Measurements from ENCODE around the gene CD40. TPM values are rescaled to one million over a fixed set of nuclear protein-coding genes. Genes with fewer than 3 reads are reported as not detected.
A peak's percentile ranks its signal among the peaks of the same experiment; 100 is the strongest.

The CD40 gene
- total RNA-seq, 1 experiment from 2014 or later: 14.1 TPM

- no peak overlapping the region for H3K27ac ChIP-seq (ENCODE audit: low read length)
- ChIA-PET CTCF (interaction anchor here (0.7 kb wide), 1 partner anchor 602 kb away, joined by 3 read pairs; no protein-coding TSS in a partner anchor), POLR2A (interaction anchor here (0.5 kb wide), 1 partner anchor 139 kb away, joined by 7 read pairs; no protein-coding TSS in a partner anchor)
- no peak for TF ChIP-seq POLR2AphosphoS5 (IDR thresholded peaks at IDR 0.05; ENCODE audit: low read depth, low read length)
- peak; percentile 68 for TF ChIP-seq CTCF (IDR thresholded peaks at IDR 0.05)
- ATAC-seq (no peak), DNase-seq (ENCODE audit: low read depth, low spot score) (no peak)
- H3K4me3 ChIP-seq (ENCODE audit: low read depth in 2 of 2, low read length in 2 of 2): no peak overlapping the region
- H3K27me3 ChIP-seq (ENCODE audit: control insufficient read depth, insufficient read depth, low read length): no peaks in the 10 kb centered on the region
- intact Hi-C loops (cut with micrococcal nuclease; ENCODE audit: unreplicated experiment): loop anchor here (2.0 kb wide), 1 partner anchor 72 kb away; no protein-coding TSS in a partner anchor
- H3K4me1 ChIP-seq (ENCODE audit: control insufficient read depth, insufficient read depth, low read length): peaks cover 47% of the 10 kb centered on the region
- in situ Hi-C loops (cut with HindIII; ENCODE audit: low pct_unique_long_range_greater_than_20kb, low sequenced_read_pairs): no loop called here
- H3K9me3 ChIP-seq (ENCODE audit: control insufficient read depth, insufficient read depth, low read depth, low read length): no peaks in the 10 kb centered on the region
- peaks cover 5% of the 10 kb centered on the region for H3K36me3 ChIP-seq (ENCODE audit: control insufficient read depth, insufficient read depth, low read length)
- no TSS peak for BruUV-seq (replicated peaks)
These were observed 31.0 kb upstream of the CD40 start for GRCh38 chr20:46087161-46087560.

GRCh38 chr20:46088409-46089166 lies 29.5 kb upstream of the CD40 start:
- H3K27me3 ChIP-seq (ENCODE audit: control insufficient read depth, insufficient read depth, low read length): no peaks in the 10 kb centered on the region
- peaks cover 5% of the 10 kb centered on the region for H3K36me3 ChIP-seq (ENCODE audit: control insufficient read depth, insufficient read depth, low read length)
- H3K4me1 ChIP-seq (ENCODE audit: control insufficient read depth, insufficient read depth, low read length): peaks cover 47% of the 10 kb centered on the region
- no peaks in the 10 kb centered on the region for H3K9me3 ChIP-seq (ENCODE audit: control insufficient read depth, insufficient read depth, low read depth, low read length)
- in situ Hi-C loops (cut with HindIII; ENCODE audit: low pct_unique_long_range_greater_than_20kb, low sequenced_read_pairs) (no loop called here), intact Hi-C loops (cut with micrococcal nuclease; ENCODE audit: unreplicated experiment) (loop anchor here (2.0 kb wide), 1 partner anchor 66 kb away; no protein-coding TSS in a partner anchor)
- ChIA-PET CTCF (interaction anchor here (0.8 to 2.1 kb wide), 2 partner anchors 8 to 66 kb away, joined by 3 to 7 read pairs; no protein-coding TSS in a partner anchor), POLR2A (no interaction called here)
- peak overlapping the region; percentile 86 for H3K27ac ChIP-seq (ENCODE audit: low read length)
- ATAC-seq (no peak), DNase-seq (ENCODE audit: low read depth, low spot score) (no peak)
- no peak for TF ChIP-seq CTCF (IDR thresholded peaks at IDR 0.05)
- TF ChIP-seq SIN3A (IDR thresholded peaks at IDR 0.05; ENCODE audit: borderline replicate concordance, insufficient read depth, low read depth, low read length): no peak
- peak; percentile 44; the same call in 1 of the 2 replicates for TF ChIP-seq TCF7L2 (IDR thresholded peaks at IDR 0.05; ENCODE audit: low read depth, low read length)
- BruUV-seq (replicated peaks): no TSS peak
- H3K4me3 ChIP-seq (ENCODE audit: low read depth in 2 of 2, low read length in 2 of 2): peak overlapping the region; percentile 84 to 92

GRCh38 chr20:46089167-46089416 lies 29.0 kb upstream of the CD40 start:
- POLR2A ChIA-PET: no interaction called here
- no TSS peak for BruUV-seq (replicated peaks)
- peaks cover 5% of the 10 kb centered on the region; the same call in 1 of the 2 replicates for H3K36me3 ChIP-seq (ENCODE audit: control insufficient read depth, insufficient read depth, low read length)
- no peaks in the 10 kb centered on the region for H3K9me3 ChIP-seq (ENCODE audit: control insufficient read depth, insufficient read depth, low read depth, low read length)
- intact Hi-C loops (cut with micrococcal nuclease; ENCODE audit: unreplicated experiment) (loop anchor here (2.0 kb wide), 1 partner anchor 66 kb away; no protein-coding TSS in a partner anchor), in situ Hi-C loops (cut with HindIII; ENCODE audit: low pct_unique_long_range_greater_than_20kb, low sequenced_read_pairs) (no loop called here)
- TF ChIP-seq CTCF (IDR thresholded peaks at IDR 0.05): no peak
- TF ChIP-seq POLR2AphosphoS5 (IDR thresholded peaks at IDR 0.05; ENCODE audit: low read depth, low read length): no peak
- no peak for TF ChIP-seq SIN3A (IDR thresholded peaks at IDR 0.05; ENCODE audit: borderline replicate concordance, insufficient read depth, low read depth, low read length)
- TF ChIP-seq, protein P1, sequence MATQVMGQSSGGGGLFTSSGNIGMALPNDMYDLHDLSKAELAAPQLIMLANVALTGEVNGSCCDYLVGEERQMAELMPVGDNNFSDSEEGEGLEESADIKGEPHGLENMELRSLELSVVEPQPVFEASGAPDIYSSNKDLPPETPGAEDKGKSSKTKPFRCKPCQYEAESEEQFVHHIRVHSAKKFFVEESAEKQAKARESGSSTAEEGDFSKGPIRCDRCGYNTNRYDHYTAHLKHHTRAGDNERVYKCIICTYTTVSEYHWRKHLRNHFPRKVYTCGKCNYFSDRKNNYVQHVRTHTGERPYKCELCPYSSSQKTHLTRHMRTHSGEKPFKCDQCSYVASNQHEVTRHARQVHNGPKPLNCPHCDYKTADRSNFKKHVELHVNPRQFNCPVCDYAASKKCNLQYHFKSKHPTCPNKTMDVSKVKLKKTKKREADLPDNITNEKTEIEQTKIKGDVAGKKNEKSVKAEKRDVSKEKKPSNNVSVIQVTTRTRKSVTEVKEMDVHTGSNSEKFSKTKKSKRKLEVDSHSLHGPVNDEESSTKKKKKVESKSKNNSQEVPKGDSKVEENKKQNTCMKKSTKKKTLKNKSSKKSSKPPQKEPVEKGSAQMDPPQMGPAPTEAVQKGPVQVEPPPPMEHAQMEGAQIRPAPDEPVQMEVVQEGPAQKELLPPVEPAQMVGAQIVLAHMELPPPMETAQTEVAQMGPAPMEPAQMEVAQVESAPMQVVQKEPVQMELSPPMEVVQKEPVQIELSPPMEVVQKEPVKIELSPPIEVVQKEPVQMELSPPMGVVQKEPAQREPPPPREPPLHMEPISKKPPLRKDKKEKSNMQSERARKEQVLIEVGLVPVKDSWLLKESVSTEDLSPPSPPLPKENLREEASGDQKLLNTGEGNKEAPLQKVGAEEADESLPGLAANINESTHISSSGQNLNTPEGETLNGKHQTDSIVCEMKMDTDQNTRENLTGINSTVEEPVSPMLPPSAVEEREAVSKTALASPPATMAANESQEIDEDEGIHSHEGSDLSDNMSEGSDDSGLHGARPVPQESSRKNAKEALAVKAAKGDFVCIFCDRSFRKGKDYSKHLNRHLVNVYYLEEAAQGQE (IDR thresholded peaks at IDR 0.05; ENCODE audit: insufficient read depth in 1 of 2, low read depth in 2 of 2, low read length in 1 of 2): no peak
- TF ChIP-seq TCF7L2 (IDR thresholded peaks at IDR 0.05; ENCODE audit: low read depth, low read length): no peak
- H3K4me3 ChIP-seq (ENCODE audit: low read depth in 2 of 2, low read length in 2 of 2): peak overlapping the region; percentile 84 to 92
- H3K27ac ChIP-seq (ENCODE audit: low read length): peak overlapping the region; percentile 86
- H3K27me3 ChIP-seq (ENCODE audit: control insufficient read depth, insufficient read depth, low read length): no peaks in the 10 kb centered on the region
- H3K4me1 ChIP-seq (ENCODE audit: control insufficient read depth, insufficient read depth, low read length): peaks cover 47% of the 10 kb centered on the region
- DNase-seq (ENCODE audit: low read depth, low spot score): no peak
- ATAC-seq: peak; percentile 66
- CTCF ChIA-PET: interaction anchor here (0.8 to 2.1 kb wide), 2 partner anchors 9 to 66 kb away, joined by 3 to 7 read pairs; no protein-coding TSS in a partner anchor
